Left ventricle myocardium inferior (tissue), 1 donor: Measurements from ENCODE around the gene ADAMTSL5. TPM values are rescaled to one million over a fixed set of nuclear protein-coding genes. Genes with fewer than 3 reads are reported as not detected.

ENCODE experiments used
- DNase-seq: peaks from one replicate; pipeline ENCODE4 v3.0.0-alpha.2; 2020
- H3K27ac ChIP-seq: fragments of 200-600 bp; replicated peaks from 2 replicates; pipeline ENCODE4 v1.8.0; 2021
- H3K27me3 ChIP-seq: fragments of 200-600 bp; 2 replicates; pipeline ENCODE4 v1.8.0; 2021; ENCODE audit warnings: low read depth
- H3K36me3 ChIP-seq: fragments of 200-600 bp; 2 replicates; pipeline ENCODE4 v1.8.0; 2021
- H3K4me1 ChIP-seq: fragments of 200-600 bp; 2 replicates; pipeline ENCODE4 v1.8.0; 2021
- H3K4me3 ChIP-seq: fragments of 200-600 bp; 2 replicates; pipeline ENCODE4 v1.8.0; 2021; ENCODE audit warnings: mild to moderate bottlenecking, moderate library complexity
- H3K9me3 ChIP-seq: fragments of 200-600 bp; replicated peaks from 2 replicates; pipeline ENCODE4 v1.8.0; 2021
- CTCF ChIP-seq: fragments of 200-600 bp; IDR thresholded peaks from 2 replicates; pipeline ENCODE4 v1.8.0; 2021; ENCODE audit warnings: antibody characterized with exemption, mild to moderate bottlenecking, borderline replicate concordance
- intact Hi-C: fragments of 100-400 bp; cut with micrococcal nuclease; formaldehyde crosslinking; loops from one replicate; pipeline ENCODE4 v1.11.0; 2022
- total RNA-seq: library from RNA; stranded (reverse); fragmentation: NEBNext Ultra II Directional; extraction: Animal tissue kit (Norgen Biotek cat#: 25700); gene quantifications from one replicate; pipeline ENCODE4 v1.2.1, GENCODE V29; 2021
- donor health status: DM: no; HTN: yes; CAD: no; lungs with severe emphysema.

Gene ADAMTSL5
- total RNA-seq, 1 donor from 2014 or later, result 36.8 TPM

- DNase-seq, result no peak
- Histone ChIP-seq H3K27me3 (no peaks in the 10 kb centered on the region), H3K9me3 (no peaks in the 10 kb centered on the region), H3K27ac (no peak overlapping the region), H3K4me1 (peaks cover 7% of the 10 kb centered on the region), H3K36me3 (peaks cover 16% of the 10 kb centered on the region), H3K4me3 (no peak overlapping the region)
- intact Hi-C loops, result no loop called here
- TF ChIP-seq CTCF, result no peak
Measured at GRCh38 chr19:1555487-1556389, 42.9 kb upstream of the ADAMTSL5 start.

- H3K9me3 ChIP-seq, result no peaks in the 10 kb centered on the region
- no peak overlapping the region for H3K4me3 ChIP-seq
- intact Hi-C loops, result no loop called here
- peaks cover 16% of the 10 kb centered on the region for H3K36me3 ChIP-seq
- no peak for TF ChIP-seq CTCF
- no peak for DNase-seq
- H3K27me3 ChIP-seq, result no peaks in the 10 kb centered on the region
- H3K27ac ChIP-seq, result no peak overlapping the region
- H3K4me1 ChIP-seq, result no peaks in the 10 kb centered on the region
Measured at GRCh38 chr19:1554968-1555367, 42.1 kb upstream of the ADAMTSL5 start.

- no peak for DNase-seq
- Histone ChIP-seq H3K27me3 (no peaks in the 10 kb centered on the region), H3K9me3 (no peaks in the 10 kb centered on the region), H3K36me3 (peaks cover 16% of the 10 kb centered on the region), H3K27ac (no peak overlapping the region), H3K4me1 (no peaks in the 10 kb centered on the region), H3K4me3 (no peak overlapping the region)
- no peak for TF ChIP-seq CTCF
- intact Hi-C loops, result no loop called here
Measured at GRCh38 chr19:1553415-1553814, 40.6 kb upstream of the ADAMTSL5 start.

GRCh38 chr19:1551068-1552040 lies 38.5 kb upstream of the ADAMTSL5 start:
- Histone ChIP-seq H3K4me3 (no peak overlapping the region), H3K27me3 (peaks cover 12% of the 10 kb centered on the region), H3K9me3 (no peaks in the 10 kb centered on the region), H3K27ac (no peak overlapping the region), H3K4me1 (no peaks in the 10 kb centered on the region), H3K36me3 (peaks cover 12% of the 10 kb centered on the region)
- TF ChIP-seq CTCF, result no peak
- no peak for DNase-seq
- intact Hi-C loops, result no loop called here

GRCh38 chr19:1549332-1549945 lies 36.6 kb upstream of the ADAMTSL5 start:
- Histone ChIP-seq H3K4me3 (no peak overlapping the region), H3K9me3 (no peaks in the 10 kb centered on the region)
- intact Hi-C loops, result loop anchor here (10.0 kb wide), 2 partner anchors 125 to 215 kb away; no protein-coding TSS in a partner anchor

More at GRCh38 chr19:1549332-1549945, 36.6 kb upstream of the ADAMTSL5 start:
- no peak for TF ChIP-seq CTCF
- peaks cover 31% of the 10 kb centered on the region for H3K27me3 ChIP-seq
- no peak for DNase-seq
- H3K36me3 ChIP-seq, result no peaks in the 10 kb centered on the region
- H3K27ac ChIP-seq, result no peak overlapping the region
- peaks cover 3% of the 10 kb centered on the region for H3K4me1 ChIP-seq
